Fibroblast of the aortic adventitia (primary cell): ENCODE measurements around the gene COX4I2. TPM values are rescaled to one million over a fixed set of nuclear protein-coding genes. Genes with fewer than 3 reads are reported as not detected.
A peak's percentile ranks its signal among the peaks of the same experiment; 100 is the strongest.

Source experiments
- DNase-seq: peaks from one replicate; pipeline ENCODE4 v3.0.0-alpha.2; 2010; ENCODE audit warnings: low read depth
- H3K4me3 ChIP-seq: 2 replicates; pipeline ENCODE4 v1.5.1; 2011; ENCODE audit warnings: low read depth, mild to moderate bottlenecking, control low read depth, low read length, moderate library complexity
- total RNA-seq: library from RNA; depleted of rRNA; stranded (reverse); fragments of >200 nt; gene quantifications from 2 replicates; pipeline ENCODE4 v1.2.3, GENCODE V29; 2012; ENCODE audit warnings: low replicate concordance
- TF ChIP-seq, protein P1 (sequence below): IDR thresholded peaks from 2 replicates; pipeline ENCODE4 v1.5.1; 2011; ENCODE audit warnings: mild to moderate bottlenecking, low read length, control low read depth, inconsistent platforms; ENCODE audit not compliant: insufficient read depth

Gene COX4I2
- total RNA-seq, 1 donor, result not detected

DNA sequence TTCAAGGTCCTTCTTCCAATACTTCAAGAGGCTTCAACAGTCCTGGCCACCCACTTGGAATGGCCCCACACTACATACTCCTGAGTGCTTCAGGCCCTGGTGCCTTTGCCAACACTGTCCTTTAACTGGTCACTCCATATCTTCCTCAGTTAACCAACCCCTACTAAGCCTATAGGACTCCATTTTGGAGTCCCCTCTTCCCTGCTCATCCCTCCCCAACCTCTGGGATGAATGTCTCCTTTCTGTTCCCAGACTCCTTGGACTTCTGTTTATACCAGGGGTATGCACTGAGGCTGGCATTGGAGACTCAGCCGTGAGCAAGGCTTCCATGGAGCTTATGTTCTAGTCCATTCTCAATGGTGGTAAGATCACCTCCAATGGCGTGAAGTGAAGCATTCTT lies 33.6 kb downstream of the COX4I2 start:
- TF ChIP-seq, protein P1, sequence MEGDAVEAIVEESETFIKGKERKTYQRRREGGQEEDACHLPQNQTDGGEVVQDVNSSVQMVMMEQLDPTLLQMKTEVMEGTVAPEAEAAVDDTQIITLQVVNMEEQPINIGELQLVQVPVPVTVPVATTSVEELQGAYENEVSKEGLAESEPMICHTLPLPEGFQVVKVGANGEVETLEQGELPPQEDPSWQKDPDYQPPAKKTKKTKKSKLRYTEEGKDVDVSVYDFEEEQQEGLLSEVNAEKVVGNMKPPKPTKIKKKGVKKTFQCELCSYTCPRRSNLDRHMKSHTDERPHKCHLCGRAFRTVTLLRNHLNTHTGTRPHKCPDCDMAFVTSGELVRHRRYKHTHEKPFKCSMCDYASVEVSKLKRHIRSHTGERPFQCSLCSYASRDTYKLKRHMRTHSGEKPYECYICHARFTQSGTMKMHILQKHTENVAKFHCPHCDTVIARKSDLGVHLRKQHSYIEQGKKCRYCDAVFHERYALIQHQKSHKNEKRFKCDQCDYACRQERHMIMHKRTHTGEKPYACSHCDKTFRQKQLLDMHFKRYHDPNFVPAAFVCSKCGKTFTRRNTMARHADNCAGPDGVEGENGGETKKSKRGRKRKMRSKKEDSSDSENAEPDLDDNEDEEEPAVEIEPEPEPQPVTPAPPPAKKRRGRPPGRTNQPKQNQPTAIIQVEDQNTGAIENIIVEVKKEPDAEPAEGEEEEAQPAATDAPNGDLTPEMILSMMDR, result no peak
- no peak overlapping the region for H3K4me3 ChIP-seq
- no peak for DNase-seq

DNA sequence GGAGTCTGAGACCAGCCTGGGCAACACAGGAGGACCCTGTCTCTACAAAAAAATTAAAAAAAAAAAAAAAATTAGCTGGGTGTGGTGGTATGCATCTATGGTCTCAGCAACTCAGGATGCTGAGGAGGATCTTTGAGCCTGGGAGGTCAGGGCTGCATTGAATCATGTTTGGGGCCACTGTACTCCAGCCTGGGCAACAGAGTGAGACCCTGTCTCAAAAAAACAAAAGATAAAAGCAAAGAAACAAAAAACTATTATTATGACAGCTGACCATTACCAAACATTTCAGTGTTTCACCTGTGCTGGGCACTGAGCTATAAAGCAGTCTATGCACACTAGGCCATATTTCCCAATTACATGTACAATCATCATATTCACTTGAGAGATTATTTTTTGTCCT lies 35.7 kb downstream of the COX4I2 start:
- TF ChIP-seq, protein P1, result no peak
- no peak overlapping the region for H3K4me3 ChIP-seq
- DNase-seq, result no peak

GRCh38 chr20:31673943-31674463 lies 36.3 kb downstream of the COX4I2 start:
- H3K4me3 ChIP-seq, result no peak overlapping the region
- no peak for DNase-seq
- TF ChIP-seq, protein P1, result no peak

- TF ChIP-seq, protein P1, result no peak
- peak; percentile 94 for DNase-seq
- peak overlapping the region; percentile 47 for H3K4me3 ChIP-seq
Measured at GRCh38 chr20:31674895-31675827, 37.4 kb downstream of the COX4I2 start.

- H3K4me3 ChIP-seq, result peak overlapping the region; percentile 47
- DNase-seq, result peak; percentile 35
Measured at GRCh38 chr20:31675828-31676608, 38.3 kb downstream of the COX4I2 start.

DNA sequence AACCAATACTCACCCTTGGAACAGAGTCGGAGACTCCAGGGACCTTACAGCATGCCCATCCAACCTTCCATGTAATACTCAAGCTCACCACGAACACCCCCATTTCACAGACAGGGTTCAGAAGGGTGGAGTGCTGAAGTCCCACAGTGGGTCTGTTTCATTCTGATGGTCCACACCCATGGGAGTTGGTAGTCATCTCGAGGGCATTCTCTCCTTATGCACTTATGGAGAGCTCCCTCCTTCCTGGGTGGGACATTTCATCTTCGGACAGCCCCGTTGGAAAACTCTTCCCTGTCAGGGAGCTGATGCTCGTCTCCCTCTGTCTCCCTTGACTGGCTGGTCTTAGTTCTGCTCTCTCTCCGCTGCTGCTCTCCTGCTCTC lies 38.9 kb downstream of the COX4I2 start:
- no peak for DNase-seq
- TF ChIP-seq, protein P1, result no peak
- no peak overlapping the region for H3K4me3 ChIP-seq

More at GRCh38 chr20:31675828-31676608, 38.3 kb downstream of the COX4I2 start:
- TF ChIP-seq, protein P1, result no peak
